ENCODE data around the gene HBG2. TPM values are rescaled to one million over a fixed set of nuclear protein-coding genes. Genes with fewer than 3 reads are reported as not detected.

HBG2 gene
- total and polyA plus RNA-seq, 2 donors from 2014 or later: not detected

GRCh38 chr11:5288906-5289550, 34.4 kb upstream of the HBG2 start:
- H3K4me1 ChIP-seq (ENCODE audit: control insufficient read depth in 2 of 3, insufficient read depth in 2 of 3, low read depth in 1 of 3, low read length in 3 of 3): no peaks in the 10 kb centered on the region
- no peaks in the 10 kb centered on the region for H3K9me3 ChIP-seq (ENCODE audit: control insufficient read depth in 2 of 3, insufficient read depth in 1 of 3, low read length in 3 of 3)
- intact Hi-C loops (cut with DNase I): no loop called here
- no peaks in the 10 kb centered on the region for H3K36me3 ChIP-seq (ENCODE audit: control insufficient read depth in 2 of 3, insufficient read depth in 3 of 3, low read length in 3 of 3)
- H3K27me3 ChIP-seq (ENCODE audit: control insufficient read depth, insufficient read depth, low read length): no peaks in the 10 kb centered on the region
- no peak overlapping the region for H3K9ac ChIP-seq (ENCODE audit: low read length in 3 of 3)
- no peak overlapping the region for H3K27ac ChIP-seq (ENCODE audit: low read depth in 2 of 2, low read length in 2 of 2)
- no peak for TF ChIP-seq CTCF (IDR thresholded peaks at IDR 0.05; ENCODE audit: borderline replicate concordance, extremely low read depth, insufficient read depth)
- no peak overlapping the region for H3K4me3 ChIP-seq (ENCODE audit: low read length in 3 of 3)
- no peak for DNase-seq
- no peak for FAIRE-seq

- H3K4me1 ChIP-seq (ENCODE audit: control insufficient read depth in 2 of 3, insufficient read depth in 2 of 3, low read depth in 1 of 3, low read length in 3 of 3): no peaks in the 10 kb centered on the region
- no peaks in the 10 kb centered on the region for H3K9me3 ChIP-seq (ENCODE audit: control insufficient read depth in 2 of 3, insufficient read depth in 1 of 3, low read length in 3 of 3)
- intact Hi-C loops (cut with DNase I): no loop called here
- no peak for TF ChIP-seq CTCF (IDR thresholded peaks at IDR 0.05; ENCODE audit: borderline replicate concordance, extremely low read depth, insufficient read depth)
- H3K27ac ChIP-seq (ENCODE audit: low read depth in 2 of 2, low read length in 2 of 2): no peak overlapping the region
- DNase-seq (no peak), FAIRE-seq (no peak)
- no peak overlapping the region for H3K4me3 ChIP-seq (ENCODE audit: low read length in 3 of 3)
- no peaks in the 10 kb centered on the region for H3K36me3 ChIP-seq (ENCODE audit: control insufficient read depth in 2 of 3, insufficient read depth in 3 of 3, low read length in 3 of 3)
- H3K9ac ChIP-seq (ENCODE audit: low read length in 3 of 3): no peak overlapping the region
- no peaks in the 10 kb centered on the region for H3K27me3 ChIP-seq (ENCODE audit: control insufficient read depth, insufficient read depth, low read length)
Observed at GRCh38 chr11:5288108-5288905, 33.7 kb upstream of the HBG2 start.

- no peak for TF ChIP-seq CTCF (IDR thresholded peaks at IDR 0.05; ENCODE audit: borderline replicate concordance, extremely low read depth, insufficient read depth)
- Histone ChIP-seq H3K27ac (ENCODE audit: low read depth in 2 of 2, low read length in 2 of 2) (no peak overlapping the region), H3K9me3 (ENCODE audit: control insufficient read depth in 2 of 3, insufficient read depth in 1 of 3, low read length in 3 of 3) (no peaks in the 10 kb centered on the region), H3K27me3 (ENCODE audit: control insufficient read depth, insufficient read depth, low read length) (no peaks in the 10 kb centered on the region), H3K4me3 (ENCODE audit: low read length in 3 of 3) (no peak overlapping the region), H3K36me3 (ENCODE audit: control insufficient read depth in 2 of 3, insufficient read depth in 3 of 3, low read length in 3 of 3) (no peaks in the 10 kb centered on the region), H3K4me1 (ENCODE audit: control insufficient read depth in 2 of 3, insufficient read depth in 2 of 3, low read depth in 1 of 3, low read length in 3 of 3) (no peaks in the 10 kb centered on the region), H3K9ac (ENCODE audit: low read length in 3 of 3) (no peak overlapping the region)
- FAIRE-seq (no peak), DNase-seq (no peak)
- intact Hi-C loops (cut with DNase I): no loop called here
Observed at GRCh38 chr11:5286901-5287300, 32.3 kb upstream of the HBG2 start.
